8988T (cell line): ENCODE data around the gene NID2.

Experiments
- DNase-seq: peaks from one replicate; pipeline ENCODE4 v3.0.0; 2011

Gene NID2

DNA sequence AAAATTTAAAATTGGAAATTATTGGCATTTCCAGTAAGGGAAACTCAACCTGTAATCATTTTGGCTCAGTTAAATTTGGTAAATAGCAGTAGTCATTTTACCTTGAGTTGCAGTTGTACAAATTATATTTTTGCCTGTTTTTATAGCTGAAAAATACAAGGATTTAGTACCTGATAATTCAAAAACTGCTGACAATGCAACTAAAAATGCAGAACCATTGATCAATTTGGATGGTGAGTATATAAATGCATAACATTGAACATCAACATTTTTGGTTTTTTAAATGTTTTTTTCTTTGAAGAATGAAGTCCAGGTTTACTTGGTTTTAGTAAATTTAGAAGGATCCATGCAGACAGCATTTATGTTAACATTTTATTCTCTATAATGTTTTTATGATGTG lies 70.5 kb downstream of the NID2 start:
- DNase-seq = no peak

- no peak for DNase-seq
Measured at GRCh38 chr14:51996148-51996746, 72.6 kb downstream of the NID2 start.

DNA sequence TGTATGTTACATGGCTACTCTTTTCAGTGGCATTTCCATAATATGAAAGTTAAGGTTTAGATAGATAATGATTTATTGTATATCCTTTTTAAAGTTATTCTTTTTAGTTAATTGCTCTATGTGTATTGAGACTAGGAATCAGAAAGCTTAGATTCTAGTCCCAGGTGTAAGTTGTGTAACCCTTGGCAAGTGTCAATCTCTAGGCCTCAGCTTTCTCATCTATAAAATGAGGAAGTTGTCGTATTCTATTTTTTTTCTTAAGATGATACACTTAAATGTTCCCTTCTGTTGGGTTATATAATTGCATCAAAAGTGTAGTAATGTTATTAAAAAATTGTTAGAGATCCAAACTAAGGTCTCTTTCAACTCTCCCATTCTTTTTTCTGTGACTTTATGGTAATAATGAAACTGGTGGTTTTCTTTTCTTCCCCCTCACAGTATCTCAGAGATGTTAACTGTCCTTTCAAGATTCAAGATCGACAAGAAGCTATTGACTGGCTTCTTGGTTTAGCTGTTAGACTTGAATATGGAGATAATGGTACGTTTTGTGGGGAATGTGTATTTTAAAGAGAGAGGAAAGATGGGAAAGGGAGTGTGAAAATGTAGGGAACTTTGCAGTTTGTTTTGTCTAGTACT lies 75.5 kb downstream of the NID2 start:
- no peak for DNase-seq

GRCh38 chr14:51990488-51990887 lies 78.4 kb downstream of the NID2 start:
- no peak for DNase-seq

DNA sequence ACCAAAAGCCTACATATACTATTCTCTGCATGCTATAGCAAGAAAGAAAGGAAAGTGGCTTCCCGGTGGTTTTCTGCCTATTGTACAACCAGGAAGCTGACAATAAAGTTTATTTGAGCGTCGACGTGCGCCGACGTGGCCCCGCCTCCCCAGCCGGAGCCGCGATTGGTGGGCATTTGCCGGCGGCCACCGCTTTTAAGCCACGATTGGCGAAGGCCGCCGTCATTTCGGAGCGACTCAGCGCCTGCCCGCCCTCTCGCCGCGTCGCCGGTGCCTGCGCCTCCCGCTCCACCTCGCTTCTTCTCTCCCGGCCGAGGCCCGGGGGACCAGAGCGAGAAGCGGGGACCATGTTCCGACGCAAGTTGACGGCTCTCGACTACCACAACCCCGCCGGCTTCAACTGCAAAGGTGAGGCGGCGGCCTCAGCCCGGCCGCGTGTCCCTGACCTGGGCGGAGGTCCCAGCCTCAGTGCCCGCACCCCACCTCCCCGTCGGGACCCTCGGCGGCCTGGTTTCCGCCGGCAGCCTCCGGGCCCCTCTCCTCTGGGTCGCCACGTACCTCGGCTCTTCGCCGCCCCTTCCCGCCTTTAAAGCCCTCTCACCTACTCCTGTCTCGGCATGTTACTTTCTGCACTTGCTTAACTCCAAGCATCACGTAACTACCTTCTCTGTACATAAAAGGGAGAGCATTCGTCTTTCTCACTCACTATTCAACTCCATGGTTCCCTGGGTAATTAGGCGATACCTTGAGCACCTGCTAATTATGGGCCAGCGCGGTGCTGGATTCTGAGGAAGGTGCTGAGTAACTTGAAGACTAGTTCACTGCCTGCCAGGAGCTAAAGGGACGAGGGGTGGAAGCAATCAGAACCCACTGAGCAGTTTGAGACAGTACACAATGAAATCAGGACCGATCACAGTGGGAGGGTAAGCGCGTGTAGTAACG lies 79.3 kb downstream of the NID2 start, which contains the start of gene RTRAF:
Gene RTRAF, plus strand, starts transcription at position 254 of the 942 bp plus-strand sequence. Its CDS starts 94 bp downstream, at position 348.
- DNase-seq = peak; percentile 58

- DNase-seq = no peak
Measured at GRCh38 chr14:51988221-51988620, 80.6 kb downstream of the NID2 start.

GRCh38 chr14:51981218-51981854 lies 87.5 kb downstream of the NID2 start:
- DNase-seq = no peak

- peak; percentile 24 for DNase-seq
Measured at GRCh38 chr14:51979088-51979709, 89.7 kb downstream of the NID2 start.

DNA sequence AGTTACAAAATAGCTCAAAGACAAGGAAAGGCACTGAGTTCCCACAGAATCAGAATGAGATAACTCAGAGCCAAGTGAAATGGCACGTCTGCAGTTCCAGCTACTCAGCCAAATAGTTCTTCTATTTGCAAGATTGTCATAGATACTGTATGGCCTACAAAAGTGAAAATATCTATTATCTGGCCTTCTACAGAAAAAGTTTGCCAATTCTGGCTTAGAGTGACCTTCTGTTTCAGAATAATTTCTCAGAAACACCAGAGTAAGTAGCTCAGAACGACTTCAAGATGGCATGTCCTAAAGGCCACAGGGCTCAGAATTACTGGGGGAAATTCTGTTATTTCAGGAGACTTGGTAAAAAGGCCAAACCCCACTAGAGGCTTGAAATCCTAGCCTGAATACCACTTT lies 90.2 kb downstream of the NID2 start:
- DNase-seq = no peak

DNA sequence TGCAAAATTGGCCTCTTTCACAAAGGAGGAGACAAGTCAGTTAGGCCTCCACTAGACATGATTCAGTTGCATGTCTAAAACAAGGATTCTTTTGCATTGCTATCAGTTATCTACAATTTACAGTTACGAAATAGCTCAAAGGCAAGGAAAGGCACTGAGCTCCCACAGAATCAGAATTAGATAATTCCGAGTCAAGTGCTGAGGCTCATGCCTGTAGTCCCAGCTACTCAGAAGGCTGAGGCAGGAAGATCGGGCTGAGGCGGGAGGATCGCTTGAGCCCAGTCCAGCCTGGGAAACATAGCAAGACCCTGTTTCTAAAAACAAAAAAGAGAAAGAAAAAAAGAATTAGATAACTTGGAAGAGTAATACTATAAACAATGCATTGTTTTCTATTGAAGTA lies 91.8 kb downstream of the NID2 start:
- no peak for DNase-seq

- no peak for DNase-seq
Measured at GRCh38 chr14:51972566-51972965, 96.3 kb downstream of the NID2 start.

DNA sequence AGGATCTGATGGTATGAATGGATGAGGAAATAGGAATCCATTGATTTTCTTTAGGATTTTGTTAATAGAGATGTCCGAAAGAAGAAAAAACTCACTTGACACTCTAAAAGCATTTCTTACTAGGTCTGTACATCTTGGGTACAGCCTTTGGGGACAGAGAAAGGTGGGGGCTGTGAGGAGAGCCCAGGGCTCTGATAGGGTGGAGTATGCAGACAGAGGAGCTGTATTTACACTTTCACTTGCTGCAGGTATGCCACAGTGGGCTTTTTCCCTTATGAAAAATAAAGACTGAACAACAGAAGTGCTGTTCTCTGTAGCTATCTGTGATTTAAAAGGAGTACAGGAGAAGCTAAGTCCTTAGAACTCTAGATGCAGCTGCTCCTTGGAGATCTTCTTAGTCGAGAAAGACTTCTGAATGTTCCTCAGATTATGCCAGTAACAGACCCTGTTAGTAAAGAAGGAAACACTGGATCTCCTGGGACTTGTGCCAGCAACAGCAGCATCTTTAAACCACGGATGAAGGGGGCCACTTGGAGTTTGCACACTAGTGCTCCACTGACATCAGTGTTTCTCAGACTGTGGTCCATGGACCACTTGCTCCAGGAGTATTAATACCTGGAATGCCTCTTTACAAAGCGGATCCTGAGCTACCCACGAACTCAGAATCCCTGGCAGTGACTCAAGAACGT lies 98.9 kb downstream of the NID2 start:
- no peak for DNase-seq

- DNase-seq = no peak
Measured at GRCh38 chr14:51967521-51967920, 101.3 kb downstream of the NID2 start.

- DNase-seq = no peak
Measured at GRCh38 chr14:51963286-51963685, 105.6 kb downstream of the NID2 start.

DNA sequence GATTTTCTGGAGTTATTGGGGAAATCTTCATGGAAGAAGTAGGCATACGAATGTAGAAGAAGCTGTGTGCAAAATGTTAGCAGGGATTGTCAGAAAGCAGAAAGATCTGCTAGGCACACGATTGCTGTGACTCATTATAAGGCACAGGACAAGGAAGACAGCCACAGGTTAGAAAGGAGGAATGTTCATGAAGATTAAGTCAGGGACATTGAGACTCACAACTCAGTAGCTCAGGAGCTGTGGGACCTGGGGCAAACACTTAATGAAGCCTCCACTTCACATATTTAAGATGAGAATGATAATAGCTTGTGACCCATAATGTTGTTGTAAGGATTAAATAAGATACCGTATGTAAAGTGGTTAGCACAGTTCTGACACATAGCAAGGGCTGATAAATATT lies 106.1 kb downstream of the NID2 start:
- DNase-seq = no peak

DNA sequence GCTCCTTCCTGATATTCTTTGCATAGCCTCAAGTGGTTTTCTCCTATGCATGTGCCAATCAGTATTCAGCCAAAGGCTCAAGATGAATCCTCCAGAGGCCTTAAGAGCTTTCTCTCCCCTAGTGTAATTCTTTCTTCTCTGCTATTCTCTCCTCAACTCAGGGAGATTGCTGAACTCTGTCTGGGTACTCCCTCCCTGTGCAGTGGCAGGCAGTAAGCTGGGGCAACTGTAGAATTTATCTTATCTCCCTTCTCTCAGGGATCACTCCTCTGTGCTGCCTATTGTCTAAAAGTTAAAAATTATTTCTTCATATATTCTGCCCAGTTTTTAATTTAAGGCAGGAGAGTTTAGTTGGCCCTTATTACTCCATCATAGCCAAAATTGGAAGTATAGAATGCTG lies 108.0 kb downstream of the NID2 start:
- DNase-seq = no peak

DNA sequence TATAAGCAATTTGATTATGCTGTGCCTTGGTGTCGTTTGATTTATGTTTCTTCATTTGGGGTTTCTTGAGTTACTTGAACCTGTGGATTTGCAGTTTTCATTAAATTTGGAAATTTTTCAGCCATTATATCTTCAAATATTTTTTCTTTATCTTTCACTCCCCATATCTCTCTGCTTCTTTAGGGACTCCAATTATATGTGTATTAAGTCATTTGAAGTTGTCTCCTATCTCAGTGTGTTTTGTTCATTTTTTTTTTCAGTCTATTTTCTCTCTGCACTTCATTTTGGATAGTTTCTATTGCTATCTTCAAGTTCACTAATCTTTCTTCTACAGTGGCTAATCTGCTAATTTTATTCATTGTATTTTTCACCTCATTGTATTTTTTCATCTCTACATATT lies 108.9 kb downstream of the NID2 start:
- no peak for DNase-seq

DNA sequence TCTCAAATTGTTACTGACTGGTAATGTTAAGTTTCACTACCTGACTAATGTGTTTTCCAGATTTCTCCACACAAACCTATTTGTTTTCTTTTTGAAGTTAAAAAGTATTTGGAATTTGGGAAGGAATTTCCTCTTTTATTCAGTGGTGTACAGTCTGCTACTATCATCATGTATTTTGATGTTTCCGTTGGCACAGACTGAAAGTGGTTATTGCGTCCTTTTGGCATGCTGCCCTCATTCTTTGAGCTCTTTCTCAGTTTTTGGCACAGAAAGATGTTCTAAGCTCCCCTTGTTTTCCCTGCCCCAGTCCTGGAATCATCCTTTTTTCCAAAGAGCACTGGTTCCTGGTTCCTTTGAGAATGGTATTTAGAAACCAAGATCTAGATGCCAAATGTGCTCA lies 110.9 kb downstream of the NID2 start:
- no peak for DNase-seq
